LNCAP (cell line): ENCODE measurements around the gene POFUT2.

ENCODE experiments used
- TF ChIP-seq, protein P1 (sequence below): fragments of 450-650 bp; IDR thresholded peaks from 2 replicates; pipeline ENCODE4 v1.5.1; 2017; ENCODE audit warnings: mild to moderate bottlenecking

POFUT2 gene

DNA sequence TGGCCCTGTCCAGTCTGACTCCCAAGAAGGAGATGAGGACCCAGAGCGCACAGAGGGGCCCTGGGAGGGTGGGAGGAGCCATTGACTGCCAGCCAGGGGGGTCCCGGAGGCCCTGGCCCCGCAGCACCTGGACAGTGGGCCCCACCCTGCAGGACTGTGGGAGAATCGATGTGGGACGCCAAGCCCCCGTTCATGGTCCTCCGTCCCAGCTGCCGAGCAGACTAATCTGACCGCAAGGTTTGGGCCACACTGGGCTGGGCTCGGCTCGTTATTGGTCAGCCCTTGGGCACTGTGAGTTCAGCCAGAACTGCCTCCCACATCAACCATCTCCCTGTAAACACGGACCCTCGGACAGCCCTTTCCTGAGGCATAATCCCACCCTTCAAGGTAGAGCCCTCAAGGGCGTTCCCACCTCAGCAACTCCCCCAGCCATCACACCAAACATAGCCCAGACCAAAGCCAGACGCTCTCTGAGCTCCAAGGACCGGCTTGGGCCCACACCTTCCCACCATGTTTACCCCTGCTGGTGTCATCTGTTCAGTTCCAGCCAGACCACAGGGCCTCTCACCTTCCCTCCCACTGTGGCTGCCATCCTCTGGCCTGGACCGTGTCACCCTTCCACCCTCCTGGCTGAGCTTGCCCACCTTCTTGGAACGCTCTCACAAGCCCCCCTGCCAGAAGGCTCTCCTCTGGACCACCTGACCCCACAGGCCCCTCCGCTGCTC, 16.2 kb upstream of the POFUT2 start:
- TF ChIP-seq, protein P1, sequence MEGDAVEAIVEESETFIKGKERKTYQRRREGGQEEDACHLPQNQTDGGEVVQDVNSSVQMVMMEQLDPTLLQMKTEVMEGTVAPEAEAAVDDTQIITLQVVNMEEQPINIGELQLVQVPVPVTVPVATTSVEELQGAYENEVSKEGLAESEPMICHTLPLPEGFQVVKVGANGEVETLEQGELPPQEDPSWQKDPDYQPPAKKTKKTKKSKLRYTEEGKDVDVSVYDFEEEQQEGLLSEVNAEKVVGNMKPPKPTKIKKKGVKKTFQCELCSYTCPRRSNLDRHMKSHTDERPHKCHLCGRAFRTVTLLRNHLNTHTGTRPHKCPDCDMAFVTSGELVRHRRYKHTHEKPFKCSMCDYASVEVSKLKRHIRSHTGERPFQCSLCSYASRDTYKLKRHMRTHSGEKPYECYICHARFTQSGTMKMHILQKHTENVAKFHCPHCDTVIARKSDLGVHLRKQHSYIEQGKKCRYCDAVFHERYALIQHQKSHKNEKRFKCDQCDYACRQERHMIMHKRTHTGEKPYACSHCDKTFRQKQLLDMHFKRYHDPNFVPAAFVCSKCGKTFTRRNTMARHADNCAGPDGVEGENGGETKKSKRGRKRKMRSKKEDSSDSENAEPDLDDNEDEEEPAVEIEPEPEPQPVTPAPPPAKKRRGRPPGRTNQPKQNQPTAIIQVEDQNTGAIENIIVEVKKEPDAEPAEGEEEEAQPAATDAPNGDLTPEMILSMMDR: no peak

DNA sequence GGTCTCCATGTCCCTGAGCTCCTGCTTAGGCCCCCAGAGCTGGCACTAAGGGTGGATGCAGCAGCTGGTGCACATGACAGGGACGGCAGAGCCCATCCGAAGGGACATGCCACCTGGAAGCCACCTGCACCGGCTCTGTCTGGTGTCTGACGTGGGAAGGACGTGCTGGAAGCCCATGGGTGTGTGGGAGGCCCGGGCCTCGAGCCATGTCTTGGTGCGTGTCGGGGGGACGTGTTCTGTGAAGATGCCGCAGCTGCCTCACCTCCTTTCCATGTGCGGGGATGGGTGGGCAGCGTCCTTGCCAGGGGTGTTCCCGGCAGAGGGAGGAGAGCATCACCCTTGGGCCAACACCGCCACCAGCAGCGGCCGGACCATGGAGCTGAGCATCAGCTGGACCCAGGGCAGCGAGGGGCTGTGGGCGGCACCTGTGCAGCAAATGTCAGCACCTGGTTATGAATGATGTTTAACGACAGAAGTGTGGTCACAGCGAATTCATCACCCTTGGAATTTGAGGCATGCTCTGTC, 15.5 kb upstream of the POFUT2 start:
- TF ChIP-seq, protein P1: no peak

DNA sequence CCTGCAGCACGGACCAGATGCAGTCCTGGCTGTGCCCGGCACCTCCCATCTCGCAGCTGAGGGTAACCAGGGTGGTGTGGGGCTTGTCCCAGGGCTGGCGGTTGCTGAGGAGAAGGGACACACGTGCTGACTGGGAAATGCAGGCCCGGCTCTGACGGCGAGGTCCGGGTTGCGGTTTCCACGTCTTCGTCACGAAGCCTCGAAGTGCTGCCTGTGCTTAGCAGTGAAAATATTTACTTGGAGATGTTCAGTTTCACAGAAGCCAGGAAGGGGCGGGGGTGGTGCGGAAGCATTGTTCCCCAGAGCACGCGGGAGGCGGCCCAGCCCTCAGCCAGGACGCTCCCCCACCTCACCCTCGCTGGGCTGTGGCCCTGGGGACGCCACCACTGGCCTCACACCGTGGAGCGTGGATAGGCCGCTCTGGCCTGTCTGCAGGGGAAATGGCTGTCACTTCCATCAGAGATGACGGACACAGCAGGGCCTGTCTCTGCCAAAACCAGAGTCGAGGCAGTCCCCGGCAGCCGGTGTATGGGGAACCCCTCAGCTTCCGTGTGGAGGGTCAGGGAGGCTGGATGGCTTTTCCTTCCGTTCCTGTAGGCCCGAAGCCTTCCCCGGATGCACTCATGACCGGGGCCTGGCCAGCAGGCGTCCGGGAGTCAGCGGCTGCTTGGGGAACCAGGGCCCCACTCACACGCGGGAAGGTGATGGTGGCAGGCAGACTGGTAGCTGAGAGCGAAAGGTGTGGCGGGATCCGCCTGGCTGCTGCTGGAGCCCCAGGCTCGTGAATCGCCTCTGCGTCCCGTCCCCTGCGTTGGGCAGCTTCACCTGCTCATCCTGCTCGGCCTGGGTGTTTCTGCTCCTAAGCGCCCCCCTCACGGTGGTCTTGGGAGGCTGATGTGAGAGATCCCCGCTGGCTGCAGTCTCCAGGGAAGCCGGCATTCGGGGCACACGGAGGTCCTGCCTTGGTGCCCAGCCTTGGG, 14.7 kb upstream of the POFUT2 start:
- TF ChIP-seq, protein P1: no peak

DNA sequence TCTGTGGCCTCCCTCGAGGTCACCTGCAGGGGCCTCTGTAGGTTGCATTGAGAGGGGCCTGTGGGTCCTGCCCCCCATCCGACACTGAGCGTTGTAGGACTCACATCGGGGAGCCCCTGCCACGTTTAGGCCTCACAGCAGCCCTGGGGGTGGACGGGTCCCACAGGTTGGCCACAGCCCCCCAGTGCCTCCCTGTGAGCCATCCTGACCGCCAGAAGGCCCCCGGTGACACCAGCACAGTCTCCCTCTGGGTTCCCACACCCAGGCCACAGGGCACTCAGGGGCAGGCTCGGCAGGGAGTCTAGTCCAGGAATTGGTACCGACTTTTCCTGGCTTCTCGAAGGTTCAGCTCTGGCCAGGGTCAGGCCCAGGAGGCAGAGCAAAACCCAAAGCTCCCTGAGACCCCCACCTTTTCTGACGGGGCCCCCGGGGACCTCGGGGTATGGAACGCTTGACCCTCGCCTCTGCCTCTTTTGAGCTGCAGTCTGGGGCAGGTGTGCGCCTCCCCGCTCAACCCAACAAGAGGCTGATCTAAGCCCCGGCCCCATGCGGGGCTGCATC, 13.9 kb upstream of the POFUT2 start:
- TF ChIP-seq, protein P1: no peak

GRCh38 chr21:45300786-45301520, 13.3 kb upstream of the POFUT2 start:
- TF ChIP-seq, protein P1: no peak

DNA sequence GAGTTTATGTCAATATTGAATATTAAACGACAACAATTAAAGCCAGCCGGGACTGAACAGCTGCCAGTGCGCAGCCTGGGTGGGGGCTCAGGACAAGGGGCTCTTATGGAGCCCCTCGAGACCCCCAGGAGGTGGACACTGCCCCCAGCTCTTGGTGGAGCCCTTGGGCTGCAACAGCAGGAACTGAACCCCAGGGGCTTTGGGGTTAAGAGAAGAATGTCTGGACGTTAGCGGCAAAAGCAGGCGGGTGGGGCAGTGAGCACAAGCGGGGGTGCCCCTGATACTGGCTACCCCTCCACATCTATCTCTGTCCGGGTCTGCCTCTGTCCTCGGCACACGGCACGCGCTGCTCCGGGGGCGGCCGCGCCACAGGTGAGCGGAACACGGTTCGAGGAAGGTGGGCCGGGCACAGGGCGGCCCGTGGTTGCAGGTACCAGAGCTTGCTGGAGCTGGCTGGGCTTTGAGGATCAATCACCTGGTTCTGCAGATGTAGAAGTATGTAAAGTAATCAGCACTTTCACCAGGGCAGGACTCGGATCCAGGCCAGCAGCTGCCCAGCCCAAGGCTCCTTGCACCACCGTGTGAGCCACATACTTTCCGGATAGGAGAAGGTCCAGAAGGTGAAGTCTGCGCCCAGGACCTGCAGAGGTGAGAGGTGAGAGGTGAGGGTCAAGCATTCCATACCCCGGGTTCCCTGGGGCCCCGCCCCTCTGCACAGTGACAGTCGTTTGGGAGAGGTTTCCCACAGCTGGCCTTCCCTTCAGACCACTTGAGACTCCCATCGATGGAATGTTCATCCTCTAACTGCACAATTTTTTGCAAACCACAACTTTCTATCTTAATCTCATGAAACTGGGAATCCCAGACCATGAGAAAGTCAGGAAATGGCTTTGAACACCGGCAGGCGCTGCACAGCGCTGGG, 12.4 kb upstream of the POFUT2 start:
- TF ChIP-seq, protein P1: no peak
